A549 (cell line): ENCODE measurements around the gene CDHR2.

Experiments
- HDAC2 ChIP-seq: fragments of 200-600 bp; sonication (generic); IDR thresholded peaks from 2 replicates; pipeline ENCODE4 v1.6.1; 2016
- HOXA7 ChIP-seq: fragments of 250-450 bp; sonication (Bioruptor Pico); IDR thresholded peaks from 2 replicates; pipeline ENCODE4 v1.5.0; 2020; ENCODE audit warnings: mild to moderate bottlenecking, moderate library complexity
- KDM1A ChIP-seq: fragments of 200-600 bp; sonication (generic); IDR thresholded peaks from 2 replicates; pipeline ENCODE4 v1.6.1; 2016; ENCODE audit warnings: low read depth, mild to moderate bottlenecking
- TF ChIP-seq, protein P1 (sequence below): fragments of >200 bp; sonication (Bioruptor Twin); formaldehyde crosslinking; IDR thresholded peaks from 3 replicates; pipeline ENCODE4 v1.5.1; 2016
- TF ChIP-seq, protein P2 (sequence below): fragments of 150-350 bp; IDR thresholded peaks from 2 replicates; pipeline ENCODE4 v1.6.1; 2014; ENCODE audit warnings: low read depth, mild to moderate bottlenecking, low read length

- TF ChIP-seq, protein P1, sequence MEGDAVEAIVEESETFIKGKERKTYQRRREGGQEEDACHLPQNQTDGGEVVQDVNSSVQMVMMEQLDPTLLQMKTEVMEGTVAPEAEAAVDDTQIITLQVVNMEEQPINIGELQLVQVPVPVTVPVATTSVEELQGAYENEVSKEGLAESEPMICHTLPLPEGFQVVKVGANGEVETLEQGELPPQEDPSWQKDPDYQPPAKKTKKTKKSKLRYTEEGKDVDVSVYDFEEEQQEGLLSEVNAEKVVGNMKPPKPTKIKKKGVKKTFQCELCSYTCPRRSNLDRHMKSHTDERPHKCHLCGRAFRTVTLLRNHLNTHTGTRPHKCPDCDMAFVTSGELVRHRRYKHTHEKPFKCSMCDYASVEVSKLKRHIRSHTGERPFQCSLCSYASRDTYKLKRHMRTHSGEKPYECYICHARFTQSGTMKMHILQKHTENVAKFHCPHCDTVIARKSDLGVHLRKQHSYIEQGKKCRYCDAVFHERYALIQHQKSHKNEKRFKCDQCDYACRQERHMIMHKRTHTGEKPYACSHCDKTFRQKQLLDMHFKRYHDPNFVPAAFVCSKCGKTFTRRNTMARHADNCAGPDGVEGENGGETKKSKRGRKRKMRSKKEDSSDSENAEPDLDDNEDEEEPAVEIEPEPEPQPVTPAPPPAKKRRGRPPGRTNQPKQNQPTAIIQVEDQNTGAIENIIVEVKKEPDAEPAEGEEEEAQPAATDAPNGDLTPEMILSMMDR: peak; percentile 57
- TF ChIP-seq, protein P2, sequence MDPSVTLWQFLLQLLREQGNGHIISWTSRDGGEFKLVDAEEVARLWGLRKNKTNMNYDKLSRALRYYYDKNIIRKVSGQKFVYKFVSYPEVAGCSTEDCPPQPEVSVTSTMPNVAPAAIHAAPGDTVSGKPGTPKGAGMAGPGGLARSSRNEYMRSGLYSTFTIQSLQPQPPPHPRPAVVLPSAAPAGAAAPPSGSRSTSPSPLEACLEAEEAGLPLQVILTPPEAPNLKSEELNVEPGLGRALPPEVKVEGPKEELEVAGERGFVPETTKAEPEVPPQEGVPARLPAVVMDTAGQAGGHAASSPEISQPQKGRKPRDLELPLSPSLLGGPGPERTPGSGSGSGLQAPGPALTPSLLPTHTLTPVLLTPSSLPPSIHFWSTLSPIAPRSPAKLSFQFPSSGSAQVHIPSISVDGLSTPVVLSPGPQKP: no peak
- no peak for TF ChIP-seq HDAC2
- no peak for TF ChIP-seq KDM1A
- no peak for TF ChIP-seq HOXA7 (CRISPR knock-in tag)
These were observed 29.3 kb downstream of the CDHR2 start for GRCh38 chr5:176578391-176578808.
